GM12878 (cell line): ENCODE data around the gene GMDS. TPM values are rescaled to one million over a fixed set of nuclear protein-coding genes. Genes with fewer than 3 reads are reported as not detected.

Source experiments
- ATAC-seq: fragments of 200-7000 bp; cut with Tn5 transposase; 3 replicates; pipeline ENCODE4 v1.9.1; 2020; ENCODE audit warnings: mild to moderate bottlenecking, moderate library complexity
- BruUV-seq: library from RNA; stranded (reverse); fragments of 400-500 nt; replicated peaks from 2 replicates; lab custom pipeline; 2021; lab: Mats Ljungman, UMichigan
- CTCF ChIA-PET: fragments of 300-600 bp; sonication (Branson Sonifier 250); formaldehyde crosslinking; extraction: SDS; loops from one replicate; lab custom pipeline; 2021; ENCODE audit warnings: inconsistent platforms; lab: Yijun Ruan, JAX
- POLR2A ChIA-PET: fragments of 350-600 bp; formaldehyde crosslinking; extraction: SDS; loops from one replicate; lab custom pipeline; 2021; ENCODE audit warnings: inconsistent platforms; lab: Charles Lee
- RAD21 ChIA-PET: fragments of 300-600 bp; sonication (Branson Sonifier 250); formaldehyde crosslinking; loops from one replicate; lab custom pipeline; 2023; ENCODE audit warnings: antibody characterized with exemption; ENCODE audit not compliant: unreplicated experiment; lab: Charles Lee
- SMC1A ChIA-PET: fragments of 300-600 bp; sonication (Branson Sonifier 250); formaldehyde crosslinking; loops from one replicate; lab custom pipeline; 2023; ENCODE audit not compliant: unreplicated experiment, uncharacterized antibody; lab: Charles Lee
- DNase-seq: peaks from one replicate; pipeline ENCODE4 v3.0.0-alpha.2; 2011; ENCODE audit warnings: low read depth, low spot score
- FAIRE-seq: peaks from 3 replicates; lab custom pipeline; 2011; peaks lifted over from hg19 to GRCh38; lab: Jason Lieb, UNC
- H2AFZ ChIP-seq: 2 replicates; pipeline ENCODE4 v1.6.0; 2011; ENCODE audit warnings: low read depth, low read length, control low read depth; ENCODE audit not compliant: control insufficient read depth
- H3K27ac ChIP-seq: 2 replicates; pipeline ENCODE4 v1.5.1; 2011; ENCODE audit warnings: control low read depth; ENCODE audit not compliant: control insufficient read depth, insufficient read depth
- H3K27me3 ChIP-seq, 2 experiments: replicated peaks in 1 of 2; 2 replicates each; pipeline versions ENCODE4 v1.6.0 to v1.6.1; 2011; ENCODE audit warnings: low read length in 1 of 2; ENCODE audit not compliant: control insufficient read depth in 2 of 2, insufficient read depth in 2 of 2
- H3K36me3 ChIP-seq, 2 experiments: 2 replicates each; pipeline ENCODE4 v1.5.1; 2011; ENCODE audit warnings: low read length in 1 of 2; ENCODE audit not compliant: control insufficient read depth in 2 of 2, insufficient read depth in 2 of 2
- H3K4me1 ChIP-seq: 2 replicates; pipeline ENCODE4 v1.6.1; 2011; ENCODE audit warnings: mild to moderate bottlenecking, low read length, moderate library complexity, mixed read lengths; ENCODE audit not compliant: control insufficient read depth, insufficient read depth
- H3K4me2 ChIP-seq: 2 replicates; pipeline ENCODE4 v1.6.0; 2011; ENCODE audit warnings: control low read depth; ENCODE audit not compliant: control insufficient read depth, insufficient read depth
- H3K4me3 ChIP-seq: fragments of 200-600 bp; sonication (generic); 2 replicates; pipeline ENCODE4 v1.5.1; 2016
- H3K79me2 ChIP-seq: 2 replicates; pipeline ENCODE4 v1.6.0; 2011; ENCODE audit warnings: low read length; ENCODE audit not compliant: control insufficient read depth, insufficient read depth
- H3K9ac ChIP-seq: 2 replicates; pipeline ENCODE4 v1.8.0; 2011; ENCODE audit warnings: low read length, control low read depth, mixed read lengths; ENCODE audit not compliant: control insufficient read depth, insufficient read depth
- H3K9me3 ChIP-seq: replicated peaks from 3 replicates; pipeline ENCODE4 v1.5.1; 2011; ENCODE audit warnings: mild to moderate bottlenecking, low read length; ENCODE audit not compliant: control insufficient read depth, insufficient read depth
- H4K20me1 ChIP-seq: 2 replicates; pipeline ENCODE4 v1.6.0; 2011; ENCODE audit not compliant: control insufficient read depth, insufficient read depth
- ATF2 ChIP-seq: IDR thresholded peaks from 2 replicates; pipeline ENCODE4 v1.6.1; 2012; ENCODE audit warnings: low read length, inconsistent platforms
- BHLHE40 ChIP-seq, 2 experiments: fragments of 450-650 bp in 1 of 2; IDR thresholded peaks; 2 replicates each; pipeline ENCODE4 v1.6.1; 2011 to 2017; ENCODE audit warnings: low read depth in 2 of 2, borderline replicate concordance in 1 of 2, improper control_type of control experiment in 1 of 2, low read length in 1 of 2, mild to moderate bottlenecking in 1 of 2
- CREB1 ChIP-seq: IDR thresholded peaks from 2 replicates; pipeline ENCODE4 v1.6.1; 2012; ENCODE audit warnings: low read depth, mild to moderate bottlenecking, inconsistent platforms
- EED ChIP-seq: sonication (generic); IDR thresholded peaks from 2 replicates; pipeline ENCODE4 v1.6.1; 2016; ENCODE audit warnings: antibody characterized with exemption, low read depth
- FOXM1 ChIP-seq: IDR thresholded peaks from 2 replicates; pipeline ENCODE4 v1.6.1; 2012; ENCODE audit warnings: low read depth, mild to moderate bottlenecking, inconsistent platforms, low read length, moderate library complexity
- HDAC2 ChIP-seq: fragments of 200-600 bp; sonication (generic); IDR thresholded peaks from 2 replicates; pipeline ENCODE4 v1.6.1; 2017
- HDGF ChIP-seq: fragments of 450-650 bp; IDR thresholded peaks from 2 replicates; pipeline ENCODE4 v1.6.1; 2016; ENCODE audit warnings: antibody characterized with exemption
- JUNB ChIP-seq: IDR thresholded peaks from 2 replicates; pipeline ENCODE4 v1.6.1; 2016; ENCODE audit warnings: antibody characterized with exemption, mild to moderate bottlenecking
- MEF2A ChIP-seq: IDR thresholded peaks from 2 replicates; pipeline ENCODE4 v1.6.1; 2011; ENCODE audit warnings: low read depth, mild to moderate bottlenecking, low read length, moderate library complexity; ENCODE audit not compliant: insufficient read depth
- MLLT1 ChIP-seq: fragments of 450-650 bp; IDR thresholded peaks from 2 replicates; pipeline ENCODE4 v1.6.1; 2016; ENCODE audit warnings: mild to moderate bottlenecking
- NFIC ChIP-seq: IDR thresholded peaks from 2 replicates; pipeline ENCODE4 v1.6.1; 2012; ENCODE audit warnings: low read depth, mild to moderate bottlenecking, inconsistent platforms, low read length, moderate library complexity
- NRF1 ChIP-seq: conservative IDR thresholded peaks from 2 replicates; pipeline ENCODE4 v1.6.1; 2011; ENCODE audit warnings: mild to moderate bottlenecking, low read depth, low read length, improper control_type of control experiment
- PAX5 ChIP-seq: IDR thresholded peaks from 2 replicates; pipeline ENCODE4 v1.6.1; 2011; ENCODE audit warnings: low read depth, low read length, borderline replicate concordance
- RCOR1 ChIP-seq: conservative IDR thresholded peaks from 2 replicates; pipeline ENCODE4 v1.6.1; 2012; ENCODE audit warnings: low read depth, low read length, improper control_type of control experiment
- RUNX3 ChIP-seq: IDR thresholded peaks from 2 replicates; pipeline ENCODE4 v1.6.1; 2012; ENCODE audit warnings: low read length, inconsistent platforms
- SPI1 ChIP-seq: IDR thresholded peaks from 2 replicates; pipeline ENCODE4 v1.6.1; 2011; ENCODE audit warnings: low read depth, mild to moderate bottlenecking, low read length, moderate library complexity, borderline replicate concordance; ENCODE audit not compliant: insufficient read depth
- TCF12 ChIP-seq: IDR thresholded peaks from 2 replicates; pipeline ENCODE4 v1.6.1; 2011; ENCODE audit warnings: low read depth, mild to moderate bottlenecking, low read length
- TCF3 ChIP-seq: IDR thresholded peaks from 2 replicates; pipeline ENCODE4 v1.6.1; 2012; ENCODE audit warnings: low read depth, mild to moderate bottlenecking, low read length, borderline replicate concordance; ENCODE audit not compliant: insufficient read depth
- WGBS: methylation state at CpG from one replicate; pipeline ENCODE4 v1.1.6; 2016; ENCODE audit warnings: low lambda C conversion rate; ENCODE audit not compliant: insufficient replicate concordance, insufficient coverage; ENCODE audit errors: missing lambda C conversion rate; 5-methylcytosine and 5-hydroxymethylcytosine counted together
- in situ Hi-C: fragments of 300-500 bp; cut with MboI; formaldehyde crosslinking; loops from 9 replicates; pipeline ENCODE4 v1.14.3; 2018; ENCODE audit warnings: mixed read lengths
- intact Hi-C: fragments of 100-400 bp; cut with micrococcal nuclease; formaldehyde crosslinking; loops from one replicate; pipeline ENCODE4 v1.14.2; 2022; ENCODE audit not compliant: unreplicated experiment
- polyA plus RNA-seq, 11 experiments: library from polyadenylated mRNA; depleted of rRNA in 4 of 11; unstranded in 6 of 11; stranded (reverse) in 5 of 11; fragments of >200 nt; fragmentation: Nextera tagmentation in 4 of 11; fragmentation: Illumina TruSeq in 1 of 11; extraction: Ambion mirVana in 4 of 11; extraction: Trizol in 1 of 11; gene quantifications; 1 replicate in 1 of 11; 2 replicates in 10 of 11; pipeline versions ENCODE4 v1.2.1 to v1.2.3, GENCODE V29; 2011 to 2016; ENCODE audit warnings: inconsistent platforms in 2 of 11, missing spikeins in 2 of 11, low read depth in 1 of 11
- total RNA-seq, 4 experiments: library from RNA; depleted of rRNA in 3 of 4; stranded (reverse); fragments of >200 nt in 3 of 4; fragmentation: Illumina TruSeq in 1 of 4; extraction: Trizol in 1 of 4; gene quantifications; 2 replicates each; pipeline versions ENCODE4 v1.2.1 to v1.2.3, GENCODE V29; 2013 to 2021

The GMDS gene
- total and polyA plus RNA-seq, 10 of the 15 experiments (the other 5 are each of a cell fraction or from before 2014, with no cell fraction given) = 0.61 to 53.8 (median 29.3) TPM

GRCh38 chr6:1796706-1797529 lies 448.5 kb downstream of the GMDS start:
- Histone ChIP-seq H3K36me3 (no peaks in the 10 kb centered on the region), H3K4me1 (peaks cover 18% of the 10 kb centered on the region), H4K20me1 (no peaks in the 10 kb centered on the region), H3K4me3 (no peak overlapping the region), H3K27me3 (no peaks in the 10 kb centered on the region), H3K79me2 (no peaks in the 10 kb centered on the region), H3K27ac (peak overlapping the region; percentile 45), H3K9ac (no peak overlapping the region), H2AFZ (no peak overlapping the region), H3K4me2 (peak overlapping the region; percentile 76), H3K9me3 (no peaks in the 10 kb centered on the region)
- TF ChIP-seq ATF2 (peak; percentile 71; the same call in 1 of the 2 replicates), NRF1 (no peak), EED (peak; percentile 69; the same call in 1 of the 2 replicates), HDGF (no peak), BHLHE40 (IDR thresholded peaks at IDR 0.05; ENCODE audit: borderline replicate concordance in 1 of 2, low read depth in 2 of 2, low read length in 1 of 2) (peak; percentile 62 to 83; a peak in 3 of 4 replicates), NFIC (peak; percentile 54; the same call in 1 of the 2 replicates), MLLT1 (no peak), RCOR1 (no peak), CREB1 (0 out of 2 replicates have a peak, but pooled peaks have one; percentile 36), RUNX3 (0 out of 2 replicates have a peak, but pooled peaks have one; percentile 24), SPI1 (peak; percentile 69), FOXM1 (peak; percentile 53; the same call in 1 of the 2 replicates), TCF12 (0 out of 2 replicates have a peak, but pooled peaks have one; percentile 38), JUNB (peak; percentile 66), TCF3 (peak; percentile 77; the same call in 1 of the 2 replicates), MEF2A (0 out of 2 replicates have a peak, but pooled peaks have one; percentile 15), HDAC2 (no peak), PAX5 (0 out of 2 replicates have a peak, but pooled peaks have one; percentile 10)
- DNase-seq = no peak
- peak; percentile 88 for ATAC-seq
- POLR2A ChIA-PET = no interaction called here
- peak; percentile 27 for FAIRE-seq
- in situ Hi-C loops = no loop called here
- CTCF ChIA-PET = interaction anchor here (0.7 to 1.5 kb wide), 4 partner anchors 10 to 307 kb away, joined by 3 to 4 read pairs (median 4); no protein-coding TSS in a partner anchor
- SMC1A ChIA-PET = interaction anchor here (0.8 to 1.9 kb wide), 12 partner anchors 10 to 392 kb away, joined by 3 to 6 read pairs (median 4); no protein-coding TSS in a partner anchor
- RAD21 ChIA-PET = interaction anchor here (0.9 to 1.0 kb wide), 3 partner anchors 72 to 222 kb away, joined by 3 to 4 read pairs (median 3); no protein-coding TSS in a partner anchor
- intact Hi-C loops = loop anchor here (5.0 kb wide), 1 partner anchor 185 kb away; no protein-coding TSS in a partner anchor
- BruUV-seq = no TSS peak
- 49% methylated on average over 8 of the region's 8 CpGs for WGBS
